ENCODE data around the gene TMF1.
A peak's percentile ranks its signal among the peaks of the same experiment; 100 is the strongest.

TMF1 gene

DNA sequence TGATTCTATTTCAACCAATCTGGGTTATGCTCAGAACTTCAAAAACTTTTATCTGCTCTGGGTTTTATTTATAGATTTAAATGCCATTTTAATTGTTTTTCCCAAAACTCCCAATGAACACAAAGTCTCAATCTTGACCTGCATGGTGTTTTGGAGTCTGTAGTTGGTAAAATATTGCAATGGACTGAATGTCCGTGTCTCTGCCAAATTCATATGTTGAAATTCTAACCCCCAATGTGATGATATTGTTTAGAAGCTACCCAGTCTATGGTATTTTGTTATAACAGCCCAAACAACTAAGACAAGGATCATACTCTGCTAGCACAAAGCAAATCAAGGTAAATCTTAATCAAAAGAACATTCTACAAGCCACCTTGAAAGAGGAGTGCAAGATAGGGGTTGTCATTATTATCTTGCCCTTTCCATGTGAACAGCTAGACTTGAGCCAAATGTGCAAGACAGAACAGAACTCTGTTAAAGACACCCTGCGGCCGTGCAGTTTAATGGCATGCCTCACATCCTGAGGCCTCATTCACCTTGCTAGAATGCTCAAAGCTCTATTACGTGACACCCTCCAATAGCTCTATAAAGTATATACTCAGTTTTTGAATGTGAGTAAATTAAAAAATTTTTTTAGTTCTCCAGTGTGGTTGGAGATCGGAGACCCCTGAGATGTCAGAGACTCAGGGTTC lies 46.2 kb downstream of the TMF1 start:
- peaks cover 15% of the 10 kb centered on the region for H3K4me1 Mint-ChIP-seq
- H3K9me3 Mint-ChIP-seq, result no peaks in the 10 kb centered on the region
- DNase-seq (ENCODE audit: low spot score in 2 of 2) (no peak), ATAC-seq (replicated peaks; ENCODE audit: extremely low read depth, poor library complexity, severe bottlenecking) (no peak)
- no peak overlapping the region for H3K27ac Mint-ChIP-seq (ENCODE audit: low read depth)
- peaks cover 39% of the 10 kb centered on the region for H3K36me3 Mint-ChIP-seq (ENCODE audit: insufficient read depth)
- H3K4me3 Mint-ChIP-seq, result no peak overlapping the region
- H3K27me3 Mint-ChIP-seq, result no peaks in the 10 kb centered on the region

DNA sequence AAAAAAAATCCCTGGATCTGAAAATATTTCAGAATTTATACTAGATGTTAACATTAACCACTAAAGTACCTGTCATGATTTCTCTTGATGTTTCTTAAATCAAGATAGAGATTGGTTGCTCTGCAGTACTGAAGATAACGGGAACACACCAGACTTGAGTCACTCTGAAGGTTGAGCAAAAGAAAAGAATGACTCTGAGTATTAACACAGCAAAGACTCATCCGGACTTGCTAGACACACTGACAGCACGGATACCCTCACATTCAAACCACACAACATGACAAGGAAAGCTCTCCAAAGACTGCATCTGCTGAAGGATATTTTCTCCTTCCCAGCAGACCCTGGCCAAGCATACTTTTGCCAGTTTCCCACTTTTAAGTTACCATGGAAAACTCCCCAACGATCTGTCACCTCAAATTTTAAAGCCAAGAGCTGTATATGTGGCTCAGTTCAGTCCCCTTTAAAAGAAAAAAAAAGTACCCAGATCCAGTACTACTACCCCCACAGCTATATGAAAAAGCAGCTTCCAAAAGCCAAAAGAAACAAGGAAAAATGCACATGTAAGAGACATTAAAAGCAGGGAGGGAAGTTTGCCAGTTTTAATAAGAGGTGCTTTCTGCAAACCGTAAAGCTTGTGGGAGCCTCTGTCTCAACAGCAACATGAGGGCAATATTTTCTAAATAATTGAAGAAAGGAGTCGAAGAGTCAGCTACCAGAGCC lies 46.9 kb downstream of the TMF1 start:
- H3K36me3 Mint-ChIP-seq (ENCODE audit: insufficient read depth), result peaks cover 41% of the 10 kb centered on the region
- no peak overlapping the region for H3K27ac Mint-ChIP-seq (ENCODE audit: low read depth)
- DNase-seq (ENCODE audit: low spot score in 2 of 2) (no peak), ATAC-seq (replicated peaks; ENCODE audit: extremely low read depth, poor library complexity, severe bottlenecking) (no peak)
- no peak overlapping the region for H3K4me3 Mint-ChIP-seq
- H3K4me1 Mint-ChIP-seq, result peaks cover 8% of the 10 kb centered on the region
- H3K27me3 Mint-ChIP-seq, result no peaks in the 10 kb centered on the region
- H3K9me3 Mint-ChIP-seq, result no peaks in the 10 kb centered on the region

GRCh38 chr3:69004138-69004537 lies 48.0 kb downstream of the TMF1 start:
- Mint-ChIP-seq H3K27ac (ENCODE audit: low read depth) (no peak overlapping the region), H3K9me3 (no peaks in the 10 kb centered on the region), H3K27me3 (no peaks in the 10 kb centered on the region), H3K4me1 (no peaks in the 10 kb centered on the region), H3K36me3 (ENCODE audit: insufficient read depth) (peaks cover 43% of the 10 kb centered on the region), H3K4me3 (no peak overlapping the region)
- DNase-seq (ENCODE audit: low spot score in 2 of 2) (no peak), ATAC-seq (replicated peaks; ENCODE audit: extremely low read depth, poor library complexity, severe bottlenecking) (no peak)

GRCh38 chr3:68999605-69000004 lies 52.5 kb downstream of the TMF1 start:
- DNase-seq (ENCODE audit: low spot score in 2 of 2) (no peak), ATAC-seq (replicated peaks; ENCODE audit: extremely low read depth, poor library complexity, severe bottlenecking) (no peak)
- H3K9me3 Mint-ChIP-seq, result no peaks in the 10 kb centered on the region
- no peaks in the 10 kb centered on the region for H3K27me3 Mint-ChIP-seq
- peaks cover 6% of the 10 kb centered on the region for H3K4me1 Mint-ChIP-seq
- H3K4me3 Mint-ChIP-seq, result no peak overlapping the region
- no peak overlapping the region for H3K27ac Mint-ChIP-seq (ENCODE audit: low read depth)
- H3K36me3 Mint-ChIP-seq (ENCODE audit: insufficient read depth), result peaks cover 39% of the 10 kb centered on the region

- no peaks in the 10 kb centered on the region for H3K27me3 Mint-ChIP-seq
- DNase-seq (ENCODE audit: low spot score in 2 of 2) (no peak), ATAC-seq (replicated peaks; ENCODE audit: extremely low read depth, poor library complexity, severe bottlenecking) (no peak)
- peaks cover 6% of the 10 kb centered on the region for H3K4me1 Mint-ChIP-seq
- no peak overlapping the region for H3K27ac Mint-ChIP-seq (ENCODE audit: low read depth)
- peaks cover 36% of the 10 kb centered on the region for H3K36me3 Mint-ChIP-seq (ENCODE audit: insufficient read depth)
- no peak overlapping the region for H3K4me3 Mint-ChIP-seq
- no peaks in the 10 kb centered on the region for H3K9me3 Mint-ChIP-seq
These were observed 53.0 kb downstream of the TMF1 start for GRCh38 chr3:68999158-68999557.

DNA sequence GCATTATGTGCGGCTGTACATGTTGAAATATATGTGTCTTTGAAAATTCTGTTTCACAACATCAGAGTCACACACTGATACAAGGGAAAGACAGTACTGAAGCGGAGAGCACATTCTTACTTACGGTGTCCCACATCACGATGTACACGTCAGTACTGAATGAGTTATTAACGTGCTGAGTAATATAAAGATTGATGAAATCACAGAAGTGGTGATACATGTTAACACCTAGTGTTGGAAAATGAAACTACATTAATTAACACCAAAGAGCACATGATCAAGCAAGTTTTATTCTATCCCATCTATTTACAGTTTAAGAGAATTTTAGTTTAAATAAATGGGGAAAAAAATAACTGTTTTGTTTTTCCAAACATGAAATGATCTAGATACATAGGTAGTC lies 54.2 kb downstream of the TMF1 start:
- Mint-ChIP-seq H3K36me3 (ENCODE audit: insufficient read depth) (peaks cover 31% of the 10 kb centered on the region), H3K9me3 (no peaks in the 10 kb centered on the region), H3K4me3 (peak overlapping the region; percentile 17), H3K4me1 (peaks cover 6% of the 10 kb centered on the region), H3K27ac (ENCODE audit: low read depth) (peak overlapping the region; percentile 50), H3K27me3 (no peaks in the 10 kb centered on the region)
- ATAC-seq (replicated peaks; ENCODE audit: extremely low read depth, poor library complexity, severe bottlenecking), result peak; percentile 72
- DNase-seq (ENCODE audit: low spot score in 2 of 2), result no peak

DNA sequence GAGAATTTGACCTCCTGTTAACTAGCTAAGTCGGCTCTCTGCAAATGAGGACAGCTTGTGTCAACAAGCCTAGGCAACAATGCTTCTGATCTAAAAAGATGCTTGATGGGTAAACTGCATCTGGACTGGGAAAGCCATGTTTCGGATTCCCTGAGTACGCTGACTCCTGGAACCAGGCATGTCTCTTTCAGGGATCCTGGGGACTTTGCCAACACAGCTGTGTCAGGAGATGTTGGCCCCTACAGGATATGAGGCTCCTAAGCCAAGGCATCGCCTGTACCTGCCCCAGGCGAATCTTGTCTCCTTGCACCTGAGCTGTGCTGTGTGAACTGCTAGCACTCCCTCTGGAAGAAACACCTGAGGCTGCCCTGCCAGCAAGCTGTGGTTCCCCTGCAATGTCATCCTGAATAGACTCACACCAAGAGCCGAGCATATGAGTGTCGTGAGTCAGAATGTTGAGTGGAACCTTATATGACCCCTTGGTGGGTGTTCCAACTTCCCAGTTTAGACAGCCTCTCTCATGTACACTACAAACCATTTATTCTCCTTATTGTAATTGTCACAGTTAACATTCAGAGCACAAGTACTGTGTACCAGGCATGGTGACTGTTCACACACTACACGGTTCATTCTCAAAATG lies 55.7 kb downstream of the TMF1 start:
- no peaks in the 10 kb centered on the region for H3K9me3 Mint-ChIP-seq
- H3K4me1 Mint-ChIP-seq, result peaks cover 6% of the 10 kb centered on the region
- DNase-seq (ENCODE audit: low spot score in 2 of 2), result no peak
- no peak for ATAC-seq (replicated peaks; ENCODE audit: extremely low read depth, poor library complexity, severe bottlenecking)
- no peak overlapping the region for H3K27ac Mint-ChIP-seq (ENCODE audit: low read depth)
- H3K36me3 Mint-ChIP-seq (ENCODE audit: insufficient read depth), result peaks cover 30% of the 10 kb centered on the region
- H3K4me3 Mint-ChIP-seq, result no peak overlapping the region
- H3K27me3 Mint-ChIP-seq, result no peaks in the 10 kb centered on the region

GRCh38 chr3:68988740-68989139 lies 63.4 kb downstream of the TMF1 start:
- Mint-ChIP-seq H3K27ac (ENCODE audit: low read depth) (no peak overlapping the region), H3K36me3 (ENCODE audit: insufficient read depth) (peaks cover 24% of the 10 kb centered on the region), H3K4me3 (no peak overlapping the region), H3K9me3 (no peaks in the 10 kb centered on the region), H3K4me1 (no peaks in the 10 kb centered on the region), H3K27me3 (no peaks in the 10 kb centered on the region)
- no peak for ATAC-seq (replicated peaks; ENCODE audit: extremely low read depth, poor library complexity, severe bottlenecking)
- DNase-seq (ENCODE audit: low spot score in 2 of 2), result no peak

DNA sequence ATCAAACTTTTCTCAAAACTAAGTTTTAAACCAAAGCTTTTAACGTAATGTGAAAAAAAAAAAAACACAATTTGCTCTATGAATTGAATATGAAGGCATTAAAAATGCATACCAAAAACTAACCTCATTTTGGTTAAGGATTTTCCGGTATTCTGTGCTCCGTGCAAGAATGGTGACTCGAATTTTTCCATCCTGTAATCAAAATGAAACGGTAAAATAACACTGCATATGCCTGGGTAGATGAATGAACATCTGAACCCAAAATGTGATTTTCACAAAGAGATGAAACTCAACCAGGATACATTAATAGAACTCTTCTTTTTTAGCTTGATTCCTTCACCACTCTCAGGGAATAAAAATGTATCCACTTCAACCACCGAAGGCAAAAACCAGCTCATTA lies 64.8 kb downstream of the TMF1 start:
- ATAC-seq (replicated peaks; ENCODE audit: extremely low read depth, poor library complexity, severe bottlenecking) (no peak), DNase-seq (ENCODE audit: low spot score in 2 of 2) (no peak)
- no peak overlapping the region for H3K4me3 Mint-ChIP-seq
- H3K36me3 Mint-ChIP-seq (ENCODE audit: insufficient read depth), result peaks cover 28% of the 10 kb centered on the region
- H3K9me3 Mint-ChIP-seq, result no peaks in the 10 kb centered on the region
- H3K27me3 Mint-ChIP-seq, result no peaks in the 10 kb centered on the region
- H3K27ac Mint-ChIP-seq (ENCODE audit: low read depth), result no peak overlapping the region
- no peaks in the 10 kb centered on the region for H3K4me1 Mint-ChIP-seq

DNA sequence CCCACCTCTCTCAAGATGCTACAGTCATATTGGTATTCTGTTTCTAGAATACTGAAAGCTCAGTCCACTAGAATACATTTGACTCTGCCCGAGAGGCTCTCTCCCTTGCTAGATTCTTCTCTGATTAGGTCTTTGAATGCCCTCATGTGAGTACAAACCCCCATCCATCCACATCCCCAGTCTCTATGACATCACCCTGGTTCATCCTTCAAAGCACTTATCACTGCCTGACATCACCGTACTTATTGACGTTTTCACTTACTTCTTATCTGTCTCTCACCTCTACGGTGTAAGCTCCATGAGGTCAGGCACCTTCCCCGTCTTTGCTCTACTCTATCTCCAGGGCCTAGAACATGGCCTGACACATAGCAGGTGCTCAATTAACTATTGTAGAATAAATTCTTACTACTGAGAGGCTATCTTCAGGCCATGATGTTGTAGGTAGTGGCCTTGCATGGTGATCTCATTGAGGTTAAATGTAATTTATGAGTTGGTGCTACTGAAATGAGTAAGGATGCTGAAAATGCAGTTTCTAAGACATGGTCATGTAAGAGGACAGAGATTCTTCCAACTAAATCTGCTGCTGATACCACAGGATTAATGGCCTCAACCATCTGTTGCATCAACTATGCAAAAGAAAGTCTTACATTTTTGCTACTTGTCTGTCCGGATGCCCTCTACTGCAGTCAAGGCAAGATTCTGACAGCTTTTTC lies 65.5 kb downstream of the TMF1 start:
- no peaks in the 10 kb centered on the region for H3K27me3 Mint-ChIP-seq
- no peak overlapping the region for H3K4me3 Mint-ChIP-seq
- peaks cover 29% of the 10 kb centered on the region for H3K36me3 Mint-ChIP-seq (ENCODE audit: insufficient read depth)
- H3K27ac Mint-ChIP-seq (ENCODE audit: low read depth), result no peak overlapping the region
- no peaks in the 10 kb centered on the region for H3K9me3 Mint-ChIP-seq
- H3K4me1 Mint-ChIP-seq, result no peaks in the 10 kb centered on the region
- DNase-seq (ENCODE audit: low spot score in 2 of 2) (no peak), ATAC-seq (replicated peaks; ENCODE audit: extremely low read depth, poor library complexity, severe bottlenecking) (no peak)

DNA sequence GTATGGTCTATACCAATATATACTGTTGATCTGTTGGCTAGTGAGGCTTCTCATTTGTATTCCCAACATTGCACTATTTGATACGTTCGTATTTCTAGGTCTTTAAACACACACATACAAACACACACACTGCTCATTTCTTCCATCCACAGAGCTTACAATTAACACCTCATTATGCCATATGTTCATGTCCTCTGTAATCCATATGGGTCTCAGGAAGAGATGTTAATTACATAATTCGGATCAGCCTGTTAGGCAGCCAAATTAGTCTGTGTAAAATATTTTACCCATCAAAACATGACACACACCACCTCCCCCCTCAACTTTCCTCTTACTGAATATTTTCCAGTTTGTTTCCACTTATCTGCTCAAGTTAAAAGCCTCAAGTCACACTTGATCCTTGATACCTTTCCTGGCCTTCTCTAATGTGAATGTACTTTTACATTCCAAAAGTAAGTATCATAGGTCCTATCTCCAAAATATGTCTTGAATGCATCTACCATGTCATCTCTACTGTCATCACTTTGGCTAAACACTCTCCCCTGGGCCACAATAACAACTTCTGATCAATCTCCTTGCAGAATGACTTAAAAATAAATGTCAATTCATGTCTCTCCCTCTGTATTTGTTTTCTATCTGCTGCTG lies 66.9 kb downstream of the TMF1 start:
- Mint-ChIP-seq H3K36me3 (ENCODE audit: insufficient read depth) (peaks cover 38% of the 10 kb centered on the region), H3K27ac (ENCODE audit: low read depth) (no peak overlapping the region), H3K4me3 (no peak overlapping the region), H3K9me3 (no peaks in the 10 kb centered on the region), H3K4me1 (no peaks in the 10 kb centered on the region), H3K27me3 (no peaks in the 10 kb centered on the region)
- ATAC-seq (replicated peaks; ENCODE audit: extremely low read depth, poor library complexity, severe bottlenecking), result no peak
- no peak for DNase-seq (ENCODE audit: low spot score in 2 of 2)

GRCh38 chr3:68984011-68984530 lies 68.1 kb downstream of the TMF1 start:
- H3K27ac Mint-ChIP-seq (ENCODE audit: low read depth), result no peak overlapping the region
- no peak overlapping the region for H3K4me3 Mint-ChIP-seq
- DNase-seq (ENCODE audit: low spot score in 2 of 2) (no peak), ATAC-seq (replicated peaks; ENCODE audit: extremely low read depth, poor library complexity, severe bottlenecking) (no peak)
- no peaks in the 10 kb centered on the region for H3K4me1 Mint-ChIP-seq
- peaks cover 42% of the 10 kb centered on the region for H3K36me3 Mint-ChIP-seq (ENCODE audit: insufficient read depth)
- no peaks in the 10 kb centered on the region for H3K9me3 Mint-ChIP-seq
- H3K27me3 Mint-ChIP-seq, result no peaks in the 10 kb centered on the region

Measured in central memory CD8-positive, alpha-beta T cell (primary cell).